Ishikawa (cell line): ENCODE measurements around the gene FBXO28.

Source experiments
- NFIC ChIP-seq: IDR thresholded peaks from 2 replicates; pipeline ENCODE4 v1.6.1; 2012
- RAD21 ChIP-seq: IDR thresholded peaks from 2 replicates; pipeline ENCODE4 v1.6.1; 2012; ENCODE audit warnings: low read depth
- TEAD4 ChIP-seq: IDR thresholded peaks from 2 replicates; pipeline ENCODE4 v1.6.1; 2012
- YY1 ChIP-seq: IDR thresholded peaks from 2 replicates; pipeline ENCODE4 v1.6.1; 2012; ENCODE audit warnings: low read depth
- TF ChIP-seq, protein P1 (sequence below): IDR thresholded peaks from 2 replicates; pipeline ENCODE4 v1.6.1; 2012

- TF ChIP-seq RAD21 (no peak), TEAD4 (no peak), NFIC (no peak), YY1 (no peak)
- TF ChIP-seq, protein P1, sequence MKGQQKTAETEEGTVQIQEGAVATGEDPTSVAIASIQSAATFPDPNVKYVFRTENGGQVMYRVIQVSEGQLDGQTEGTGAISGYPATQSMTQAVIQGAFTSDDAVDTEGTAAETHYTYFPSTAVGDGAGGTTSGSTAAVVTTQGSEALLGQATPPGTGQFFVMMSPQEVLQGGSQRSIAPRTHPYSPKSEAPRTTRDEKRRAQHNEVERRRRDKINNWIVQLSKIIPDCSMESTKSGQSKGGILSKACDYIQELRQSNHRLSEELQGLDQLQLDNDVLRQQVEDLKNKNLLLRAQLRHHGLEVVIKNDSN, result no peak
Observed at GRCh38 chr1:224113005-224113404, 906 bp upstream of the FBXO28 start.
